HFFc6 (cell line): ENCODE data around the gene MON1A. TPM values are rescaled to one million over a fixed set of nuclear protein-coding genes. Genes with fewer than 3 reads are reported as not detected.

ENCODE experiments used
- DNase-seq: peaks from one replicate; pipeline ENCODE4 v3.0.0-alpha.2; 2018
- H3K27ac Mint-ChIP-seq: 2 replicates; pipeline ENCODE4 v1.8.0; 2020; ENCODE audit warnings: mild to moderate bottlenecking, mixed read lengths
- H3K27me3 Mint-ChIP-seq: 2 replicates; pipeline ENCODE4 v1.8.0; 2021; ENCODE audit warnings: mild to moderate bottlenecking, moderate library complexity, mixed read lengths; ENCODE audit not compliant: insufficient read depth
- H3K36me3 Mint-ChIP-seq: 2 replicates; pipeline ENCODE4 v1.8.0; 2021; ENCODE audit warnings: low read depth, mixed read lengths
- H3K4me1 Mint-ChIP-seq: 2 replicates; pipeline ENCODE4 v1.8.0; 2020; ENCODE audit warnings: low read depth, mixed read lengths
- H3K4me3 Mint-ChIP-seq: 2 replicates; pipeline ENCODE4 v1.8.0; 2020; ENCODE audit warnings: mild to moderate bottlenecking, moderate library complexity, mixed read lengths
- H3K9me3 Mint-ChIP-seq: 2 replicates; pipeline ENCODE4 v1.8.0; 2020; ENCODE audit warnings: mild to moderate bottlenecking, mixed read lengths
- CTCF ChIP-seq: fragments of 200-600 bp; sonication (generic); IDR thresholded peaks from 2 replicates; pipeline ENCODE4 v1.5.0; 2021; ENCODE audit warnings: antibody characterized with exemption, mild to moderate bottlenecking
- total RNA-seq, 6 experiments: library from RNA; stranded (reverse); fragmentation: NEBNext Ultra II Directional; extraction: Animal tissue kit (Norgen Biotek cat#: 25700); gene quantifications; 2 replicates in 1 of 6; 3 replicates in 5 of 6; pipeline ENCODE4 v1.2.3, GENCODE V29; 2021

MON1A gene
- total RNA-seq, 6 experiments from 2014 or later: 13.6 to 20.3 (median 15.7) TPM

GRCh38 chr3:49916686-49917085, 12.9 kb downstream of the MON1A start:
- Mint-ChIP-seq H3K9me3 (no peaks in the 10 kb centered on the region), H3K4me1 (peaks cover 7% of the 10 kb centered on the region), H3K36me3 (no peaks in the 10 kb centered on the region), H3K27ac (no peak overlapping the region), H3K27me3 (no peaks in the 10 kb centered on the region; the same call in 1 of the 2 replicates), H3K4me3 (no peak overlapping the region)
- TF ChIP-seq CTCF: no peak
- DNase-seq: peak; percentile 36

- peaks cover 4% of the 10 kb centered on the region; the same call in 1 of the 2 replicates for H3K36me3 Mint-ChIP-seq
- no peak for TF ChIP-seq CTCF
- H3K4me1 Mint-ChIP-seq: peaks cover 7% of the 10 kb centered on the region
- H3K27me3 Mint-ChIP-seq: peaks cover 3% of the 10 kb centered on the region
- no peak for DNase-seq
- H3K4me3 Mint-ChIP-seq: no peak overlapping the region
- H3K27ac Mint-ChIP-seq: no peak overlapping the region
- H3K9me3 Mint-ChIP-seq: no peaks in the 10 kb centered on the region
Measured at GRCh38 chr3:49914906-49915305, 14.7 kb downstream of the MON1A start.

- H3K36me3 Mint-ChIP-seq: peaks cover 4% of the 10 kb centered on the region; the same call in 1 of the 2 replicates
- H3K4me1 Mint-ChIP-seq: peaks cover 7% of the 10 kb centered on the region
- no peaks in the 10 kb centered on the region for H3K9me3 Mint-ChIP-seq
- H3K27me3 Mint-ChIP-seq: peaks cover 3% of the 10 kb centered on the region
- no peak overlapping the region for H3K27ac Mint-ChIP-seq
- no peak overlapping the region for H3K4me3 Mint-ChIP-seq
- DNase-seq: no peak
- no peak for TF ChIP-seq CTCF
Measured at GRCh38 chr3:49912881-49913281, 16.7 kb downstream of the MON1A start.

GRCh38 chr3:49911611-49912010, 18.0 kb downstream of the MON1A start:
- H3K4me1 Mint-ChIP-seq: peaks cover 6% of the 10 kb centered on the region
- H3K4me3 Mint-ChIP-seq: no peak overlapping the region
- peaks cover 3% of the 10 kb centered on the region for H3K27me3 Mint-ChIP-seq
- H3K27ac Mint-ChIP-seq: no peak overlapping the region
- no peak for TF ChIP-seq CTCF
- no peaks in the 10 kb centered on the region for H3K9me3 Mint-ChIP-seq
- DNase-seq: no peak
- H3K36me3 Mint-ChIP-seq: peaks cover 4% of the 10 kb centered on the region; the same call in 1 of the 2 replicates

GRCh38 chr3:49911124-49911420, 18.5 kb downstream of the MON1A start:
- H3K9me3 Mint-ChIP-seq: no peaks in the 10 kb centered on the region
- peaks cover 7% of the 10 kb centered on the region for H3K4me1 Mint-ChIP-seq
- no peak for TF ChIP-seq CTCF
- no peak overlapping the region for H3K4me3 Mint-ChIP-seq
- H3K36me3 Mint-ChIP-seq: peaks cover 4% of the 10 kb centered on the region; the same call in 1 of the 2 replicates
- H3K27me3 Mint-ChIP-seq: peaks cover 3% of the 10 kb centered on the region
- DNase-seq: no peak
- H3K27ac Mint-ChIP-seq: no peak overlapping the region
